Ishikawa (cell line): ENCODE results near the gene NOS1AP.

Experiments
- TEAD4 ChIP-seq: IDR thresholded peaks from 2 replicates; pipeline ENCODE4 v1.6.1; 2012
- TF ChIP-seq, protein P1 (sequence below): IDR thresholded peaks from 2 replicates; pipeline ENCODE4 v1.6.1; 2012; ENCODE audit warnings: low read depth, mild to moderate bottlenecking

DNA sequence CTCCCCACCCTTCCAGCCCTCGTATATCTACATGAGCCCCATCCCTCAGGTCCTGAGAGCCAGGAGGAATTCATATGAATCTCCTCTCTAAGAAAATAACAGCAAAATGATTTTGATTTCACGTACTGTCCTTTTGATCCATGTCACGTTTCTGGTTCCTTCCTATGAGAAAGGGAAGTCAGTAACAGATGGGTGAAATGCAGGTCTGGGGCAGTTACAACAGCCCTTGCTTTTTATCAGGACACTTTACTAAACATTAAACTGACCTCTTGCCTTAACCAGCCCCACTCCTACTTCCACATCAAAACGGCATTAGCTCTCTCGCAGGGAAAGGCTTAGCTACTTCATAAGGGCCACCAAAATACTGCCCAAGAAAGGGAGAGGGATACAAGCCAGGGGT lies 248.1 kb downstream of the NOS1AP start:
- TF ChIP-seq, protein P1, sequence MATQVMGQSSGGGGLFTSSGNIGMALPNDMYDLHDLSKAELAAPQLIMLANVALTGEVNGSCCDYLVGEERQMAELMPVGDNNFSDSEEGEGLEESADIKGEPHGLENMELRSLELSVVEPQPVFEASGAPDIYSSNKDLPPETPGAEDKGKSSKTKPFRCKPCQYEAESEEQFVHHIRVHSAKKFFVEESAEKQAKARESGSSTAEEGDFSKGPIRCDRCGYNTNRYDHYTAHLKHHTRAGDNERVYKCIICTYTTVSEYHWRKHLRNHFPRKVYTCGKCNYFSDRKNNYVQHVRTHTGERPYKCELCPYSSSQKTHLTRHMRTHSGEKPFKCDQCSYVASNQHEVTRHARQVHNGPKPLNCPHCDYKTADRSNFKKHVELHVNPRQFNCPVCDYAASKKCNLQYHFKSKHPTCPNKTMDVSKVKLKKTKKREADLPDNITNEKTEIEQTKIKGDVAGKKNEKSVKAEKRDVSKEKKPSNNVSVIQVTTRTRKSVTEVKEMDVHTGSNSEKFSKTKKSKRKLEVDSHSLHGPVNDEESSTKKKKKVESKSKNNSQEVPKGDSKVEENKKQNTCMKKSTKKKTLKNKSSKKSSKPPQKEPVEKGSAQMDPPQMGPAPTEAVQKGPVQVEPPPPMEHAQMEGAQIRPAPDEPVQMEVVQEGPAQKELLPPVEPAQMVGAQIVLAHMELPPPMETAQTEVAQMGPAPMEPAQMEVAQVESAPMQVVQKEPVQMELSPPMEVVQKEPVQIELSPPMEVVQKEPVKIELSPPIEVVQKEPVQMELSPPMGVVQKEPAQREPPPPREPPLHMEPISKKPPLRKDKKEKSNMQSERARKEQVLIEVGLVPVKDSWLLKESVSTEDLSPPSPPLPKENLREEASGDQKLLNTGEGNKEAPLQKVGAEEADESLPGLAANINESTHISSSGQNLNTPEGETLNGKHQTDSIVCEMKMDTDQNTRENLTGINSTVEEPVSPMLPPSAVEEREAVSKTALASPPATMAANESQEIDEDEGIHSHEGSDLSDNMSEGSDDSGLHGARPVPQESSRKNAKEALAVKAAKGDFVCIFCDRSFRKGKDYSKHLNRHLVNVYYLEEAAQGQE, result no peak
- no peak for TF ChIP-seq TEAD4
